GM12878 (cell line): ENCODE measurements around the gene KRTAP10-1. TPM values are rescaled to one million over a fixed set of nuclear protein-coding genes. Genes with fewer than 3 reads are reported as not detected.

Experiments
- ATAC-seq: fragments of 200-7000 bp; cut with Tn5 transposase; 3 replicates; pipeline ENCODE4 v1.9.1; 2020; ENCODE audit warnings: mild to moderate bottlenecking, moderate library complexity
- BruUV-seq: library from RNA; stranded (reverse); fragments of 400-500 nt; replicated peaks from 2 replicates; lab custom pipeline; 2021; lab: Mats Ljungman, UMichigan
- CTCF ChIA-PET: fragments of 300-600 bp; sonication (Branson Sonifier 250); formaldehyde crosslinking; extraction: SDS; loops from one replicate; lab custom pipeline; 2021; ENCODE audit warnings: inconsistent platforms; lab: Yijun Ruan, JAX
- POLR2A ChIA-PET: fragments of 350-600 bp; formaldehyde crosslinking; extraction: SDS; loops from one replicate; lab custom pipeline; 2021; ENCODE audit warnings: inconsistent platforms; lab: Charles Lee
- RAD21 ChIA-PET: fragments of 300-600 bp; sonication (Branson Sonifier 250); formaldehyde crosslinking; loops from one replicate; lab custom pipeline; 2023; ENCODE audit warnings: antibody characterized with exemption; ENCODE audit not compliant: unreplicated experiment; lab: Charles Lee
- SMC1A ChIA-PET: fragments of 300-600 bp; sonication (Branson Sonifier 250); formaldehyde crosslinking; loops from one replicate; lab custom pipeline; 2023; ENCODE audit not compliant: unreplicated experiment, uncharacterized antibody; lab: Charles Lee
- DNase-seq: peaks from one replicate; pipeline ENCODE4 v3.0.0-alpha.2; 2011; ENCODE audit warnings: low read depth, low spot score
- FAIRE-seq: peaks from 3 replicates; lab custom pipeline; 2011; peaks lifted over from hg19 to GRCh38; lab: Jason Lieb, UNC
- H2AFZ ChIP-seq: 2 replicates; pipeline ENCODE4 v1.6.0; 2011; ENCODE audit warnings: low read depth, low read length, control low read depth; ENCODE audit not compliant: control insufficient read depth
- H3K27ac ChIP-seq: 2 replicates; pipeline ENCODE4 v1.5.1; 2011; ENCODE audit warnings: control low read depth; ENCODE audit not compliant: control insufficient read depth, insufficient read depth
- H3K27me3 ChIP-seq, 2 experiments: replicated peaks in 1 of 2; 2 replicates each; pipeline versions ENCODE4 v1.6.0 to v1.6.1; 2011; ENCODE audit warnings: low read length in 1 of 2; ENCODE audit not compliant: control insufficient read depth in 2 of 2, insufficient read depth in 2 of 2
- H3K36me3 ChIP-seq, 2 experiments: 2 replicates each; pipeline ENCODE4 v1.5.1; 2011; ENCODE audit warnings: low read length in 1 of 2; ENCODE audit not compliant: control insufficient read depth in 2 of 2, insufficient read depth in 2 of 2
- H3K4me1 ChIP-seq: 2 replicates; pipeline ENCODE4 v1.6.1; 2011; ENCODE audit warnings: mild to moderate bottlenecking, low read length, moderate library complexity, mixed read lengths; ENCODE audit not compliant: control insufficient read depth, insufficient read depth
- H3K4me2 ChIP-seq: 2 replicates; pipeline ENCODE4 v1.6.0; 2011; ENCODE audit warnings: control low read depth; ENCODE audit not compliant: control insufficient read depth, insufficient read depth
- H3K4me3 ChIP-seq: fragments of 200-600 bp; sonication (generic); 2 replicates; pipeline ENCODE4 v1.5.1; 2016
- H3K79me2 ChIP-seq: 2 replicates; pipeline ENCODE4 v1.6.0; 2011; ENCODE audit warnings: low read length; ENCODE audit not compliant: control insufficient read depth, insufficient read depth
- H3K9ac ChIP-seq: 2 replicates; pipeline ENCODE4 v1.8.0; 2011; ENCODE audit warnings: low read length, control low read depth, mixed read lengths; ENCODE audit not compliant: control insufficient read depth, insufficient read depth
- H3K9me3 ChIP-seq: replicated peaks from 3 replicates; pipeline ENCODE4 v1.5.1; 2011; ENCODE audit warnings: mild to moderate bottlenecking, low read length; ENCODE audit not compliant: control insufficient read depth, insufficient read depth
- H4K20me1 ChIP-seq: 2 replicates; pipeline ENCODE4 v1.6.0; 2011; ENCODE audit not compliant: control insufficient read depth, insufficient read depth
- ATF7 ChIP-seq: fragments of 450-650 bp; IDR thresholded peaks from 2 replicates; pipeline ENCODE4 v1.6.1; 2016; ENCODE audit warnings: low read depth, mild to moderate bottlenecking
- BCL11A ChIP-seq: IDR thresholded peaks from 2 replicates; pipeline ENCODE4 v1.6.1; 2011; ENCODE audit warnings: low read depth, low read length
- CEBPB ChIP-seq, 2 experiments: fragments of 150-350 bp in 1 of 2; IDR thresholded peaks; 2 replicates each; pipeline ENCODE4 v1.6.1; 2012 to 2014; ENCODE audit warnings: low read depth in 2 of 2, low read length in 2 of 2, borderline replicate concordance in 1 of 2, inconsistent platforms in 1 of 2
- ESRRA ChIP-seq: IDR thresholded peaks from 2 replicates; pipeline ENCODE4 v1.6.1; 2012; ENCODE audit warnings: mild to moderate bottlenecking, low read length, improper control_type of control experiment
- IKZF2 ChIP-seq, 2 experiments: fragments of 450-650 bp; IDR thresholded peaks; 2 replicates each; pipeline ENCODE4 v1.6.1; 2017; ENCODE audit warnings: mild to moderate bottlenecking in 2 of 2, moderate library complexity in 2 of 2
- IRF4 ChIP-seq: IDR thresholded peaks from 2 replicates; pipeline ENCODE4 v1.6.1; 2011; ENCODE audit warnings: low read depth, low read length
- KLF5 ChIP-seq: fragments of 450-650 bp; IDR thresholded peaks from 2 replicates; pipeline ENCODE4 v1.6.1; 2014; ENCODE audit warnings: mild to moderate bottlenecking; ENCODE audit not compliant: partially characterized antibody
- LARP7 ChIP-seq: fragments of 450-650 bp; IDR thresholded peaks from 2 replicates; pipeline ENCODE4 v1.6.1; 2017; ENCODE audit warnings: mild to moderate bottlenecking
- MXI1 ChIP-seq: fragments of 150-350 bp; IDR thresholded peaks from 2 replicates; pipeline ENCODE4 v1.6.1; 2011; ENCODE audit warnings: low read depth, mild to moderate bottlenecking, inconsistent platforms, low read length, improper control_type of control experiment
- POLR2AphosphoS5 ChIP-seq: IDR thresholded peaks from 2 replicates; pipeline ENCODE4 v1.6.1; 2011; ENCODE audit warnings: mild to moderate bottlenecking, low read length, inconsistent platforms
- ZZZ3 ChIP-seq: IDR thresholded peaks from 2 replicates; pipeline ENCODE4 v1.6.1; 2011; ENCODE audit warnings: low read depth; ENCODE audit not compliant: control insufficient read depth, insufficient read length
- WGBS: methylation state at CpG from one replicate; pipeline ENCODE4 v1.1.6; 2016; ENCODE audit warnings: low lambda C conversion rate; ENCODE audit not compliant: insufficient replicate concordance, insufficient coverage; ENCODE audit errors: missing lambda C conversion rate; 5-methylcytosine and 5-hydroxymethylcytosine counted together
- in situ Hi-C: fragments of 300-500 bp; cut with MboI; formaldehyde crosslinking; loops from 9 replicates; pipeline ENCODE4 v1.14.3; 2018; ENCODE audit warnings: mixed read lengths
- intact Hi-C: fragments of 100-400 bp; cut with micrococcal nuclease; formaldehyde crosslinking; loops from one replicate; pipeline ENCODE4 v1.14.2; 2022; ENCODE audit not compliant: unreplicated experiment
- polyA plus RNA-seq, 11 experiments: library from polyadenylated mRNA; depleted of rRNA in 4 of 11; unstranded in 6 of 11; stranded (reverse) in 5 of 11; fragments of >200 nt; fragmentation: Nextera tagmentation in 4 of 11; fragmentation: Illumina TruSeq in 1 of 11; extraction: Ambion mirVana in 4 of 11; extraction: Trizol in 1 of 11; gene quantifications; 1 replicate in 1 of 11; 2 replicates in 10 of 11; pipeline versions ENCODE4 v1.2.1 to v1.2.3, GENCODE V29; 2011 to 2016; ENCODE audit warnings: inconsistent platforms in 2 of 11, missing spikeins in 2 of 11, low read depth in 1 of 11
- total RNA-seq, 4 experiments: library from RNA; depleted of rRNA in 3 of 4; stranded (reverse); fragments of >200 nt in 3 of 4; fragmentation: Illumina TruSeq in 1 of 4; extraction: Trizol in 1 of 4; gene quantifications; 2 replicates each; pipeline versions ENCODE4 v1.2.1 to v1.2.3, GENCODE V29; 2013 to 2021

The KRTAP10-1 gene
- total and polyA plus RNA-seq, 10 of the 15 experiments (the other 5 are each of a cell fraction or from before 2014, with no cell fraction given), result not detected

- 100% methylated on average over 3 of the region's 21 CpGs for WGBS
- no peak for DNase-seq
- Histone ChIP-seq H3K4me2 (no peak overlapping the region), H4K20me1 (no peaks in the 10 kb centered on the region), H3K79me2 (no peaks in the 10 kb centered on the region), H3K9ac (no peak overlapping the region), H3K4me1 (no peaks in the 10 kb centered on the region), H2AFZ (no peak overlapping the region), H3K36me3 (no peaks in the 10 kb centered on the region), H3K9me3 (no peaks in the 10 kb centered on the region; the same call in 2 of the 3 replicates), H3K27ac (no peak overlapping the region), H3K27me3 (no peaks in the 10 kb centered on the region), H3K4me3 (no peak overlapping the region)
- ATAC-seq, result no peak
- TF ChIP-seq ZZZ3 (no peak), KLF5 (no peak), ATF7 (no peak), IKZF2 (IDR thresholded peaks at IDR 0.05) (no peak), POLR2AphosphoS5 (no peak), BCL11A (no peak), ESRRA (no peak), MXI1 (no peak), LARP7 (no peak), IRF4 (no peak), CEBPB (IDR thresholded peaks at IDR 0.05; ENCODE audit: borderline replicate concordance in 1 of 2, low read depth in 2 of 2, low read length in 2 of 2) (no peak)
- ChIA-PET POLR2A (no interaction called here), CTCF (no interaction called here), SMC1A (no interaction called here), RAD21 (no interaction called here)
- no peak for FAIRE-seq
- no TSS peak for BruUV-seq
- intact Hi-C loops, result no loop called here
- in situ Hi-C loops, result no loop called here
Observed at GRCh38 chr21:44533891-44534627, 5.9 kb downstream of the KRTAP10-1 start.
